Skeletal muscle satellite cell (primary cell): Measurements from ENCODE around the gene SIM1.

Experiments used
- H3K27me3 ChIP-seq: 2 replicates; pipeline ENCODE4 v1.7.0; 2013; ENCODE audit warnings: low read length; ENCODE audit not compliant: control insufficient read depth, insufficient read depth
- H3K36me3 ChIP-seq: 2 replicates; pipeline ENCODE4 v1.7.0; 2013; ENCODE audit warnings: mild to moderate bottlenecking, control low read depth, low read length; ENCODE audit not compliant: insufficient read depth
- H3K4me1 ChIP-seq: 2 replicates; pipeline ENCODE4 v1.7.0; 2013; ENCODE audit warnings: low read length; ENCODE audit not compliant: control insufficient read depth, insufficient read depth
- H3K4me2 ChIP-seq: 2 replicates; pipeline ENCODE4 v1.7.0; 2013; ENCODE audit warnings: mild to moderate bottlenecking, low read length
- H3K4me3 ChIP-seq: 2 replicates; pipeline ENCODE4 v1.7.0; 2013; ENCODE audit warnings: low read length
- H3K9ac ChIP-seq: 2 replicates; pipeline ENCODE4 v1.7.0; 2013; ENCODE audit warnings: mild to moderate bottlenecking, low read depth, low read length, moderate library complexity
- H3K9me3 ChIP-seq: replicated peaks from 2 replicates; pipeline ENCODE4 v1.7.0; 2013; ENCODE audit warnings: mild to moderate bottlenecking, control low read depth, low read length

Gene SIM1

DNA sequence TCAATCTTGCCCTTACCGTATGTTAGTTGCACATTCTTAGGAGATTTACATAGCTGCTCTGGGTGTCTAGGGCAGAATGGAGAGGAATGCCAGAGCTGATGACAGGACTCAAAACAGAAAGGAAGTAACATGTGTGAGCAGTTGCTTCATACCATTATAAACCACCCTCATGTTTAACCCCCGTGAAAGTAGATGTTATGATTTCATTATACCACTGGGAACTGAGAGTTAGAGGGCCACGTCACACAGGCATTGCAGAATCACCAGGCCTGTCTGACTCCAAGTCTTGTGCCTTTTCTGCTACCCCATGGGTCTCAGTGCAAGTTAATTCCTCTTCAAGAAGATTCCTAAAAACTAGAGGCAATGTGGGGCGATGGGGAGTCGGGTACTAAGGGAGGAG is 23.5 kb upstream of the SIM1 start:
- Histone ChIP-seq H3K4me2 (no peak overlapping the region), H3K4me1 (peaks cover 13% of the 10 kb centered on the region), H3K36me3 (no peaks in the 10 kb centered on the region), H3K9me3 (no peaks in the 10 kb centered on the region), H3K4me3 (no peak overlapping the region), H3K27me3 (no peaks in the 10 kb centered on the region), H3K9ac (no peak overlapping the region)

GRCh38 chr6:100487638-100488037 is 22.9 kb upstream of the SIM1 start:
- no peaks in the 10 kb centered on the region for H3K27me3 ChIP-seq
- H3K4me2 ChIP-seq, result no peak overlapping the region
- H3K4me1 ChIP-seq, result peaks cover 13% of the 10 kb centered on the region
- H3K4me3 ChIP-seq, result no peak overlapping the region
- H3K36me3 ChIP-seq, result no peaks in the 10 kb centered on the region
- H3K9me3 ChIP-seq, result no peaks in the 10 kb centered on the region
- no peak overlapping the region for H3K9ac ChIP-seq

GRCh38 chr6:100485268-100485667 is 20.5 kb upstream of the SIM1 start:
- peaks cover 13% of the 10 kb centered on the region for H3K4me1 ChIP-seq
- no peaks in the 10 kb centered on the region for H3K36me3 ChIP-seq
- no peak overlapping the region for H3K4me3 ChIP-seq
- H3K4me2 ChIP-seq, result no peak overlapping the region
- no peaks in the 10 kb centered on the region for H3K27me3 ChIP-seq
- H3K9ac ChIP-seq, result no peak overlapping the region
- no peaks in the 10 kb centered on the region for H3K9me3 ChIP-seq

DNA sequence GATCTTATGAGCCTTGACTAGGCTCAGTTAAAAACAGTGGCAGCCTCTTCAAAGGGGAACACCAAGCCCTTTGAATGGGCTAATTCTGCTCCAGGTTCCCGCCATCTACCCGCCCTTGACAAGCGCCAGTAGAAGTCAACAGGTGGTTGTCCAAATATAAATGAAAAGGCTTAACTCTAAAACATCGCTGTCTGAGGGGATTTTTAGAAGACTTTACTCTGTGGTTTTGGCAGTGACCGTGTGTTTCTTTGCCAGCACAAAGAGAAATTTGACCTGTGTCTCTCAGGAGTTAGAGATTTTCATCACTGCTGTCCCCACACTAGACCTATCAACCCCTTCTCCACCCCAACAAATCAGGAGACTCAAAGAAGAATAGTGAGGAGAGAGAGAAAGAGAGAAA is 19.8 kb upstream of the SIM1 start:
- Histone ChIP-seq H3K27me3 (no peaks in the 10 kb centered on the region), H3K9me3 (no peaks in the 10 kb centered on the region), H3K4me1 (peaks cover 13% of the 10 kb centered on the region), H3K9ac (no peak overlapping the region), H3K4me3 (no peak overlapping the region), H3K36me3 (no peaks in the 10 kb centered on the region), H3K4me2 (no peak overlapping the region)

DNA sequence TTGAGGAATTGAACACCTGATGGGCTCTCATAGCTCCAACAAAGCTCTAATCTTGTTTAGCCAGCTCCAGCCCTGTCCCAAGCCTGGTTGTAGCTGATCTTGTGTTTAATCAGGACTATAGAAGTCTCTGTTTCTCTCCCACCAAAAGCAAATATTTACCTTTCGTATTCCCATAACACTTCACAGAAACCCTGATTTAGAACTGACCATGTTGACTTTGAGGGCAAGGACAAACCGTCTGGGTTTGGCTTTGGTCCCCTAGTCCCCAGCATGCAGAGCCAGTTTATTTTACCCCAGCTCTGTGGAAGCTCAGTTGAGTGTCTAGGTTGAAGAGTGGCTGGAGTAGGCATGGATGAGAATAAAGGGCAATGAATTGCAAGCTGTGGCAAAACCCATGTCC is 18.0 kb upstream of the SIM1 start:
- H3K9me3 ChIP-seq, result no peaks in the 10 kb centered on the region
- no peak overlapping the region for H3K9ac ChIP-seq
- no peak overlapping the region for H3K4me2 ChIP-seq
- H3K36me3 ChIP-seq, result no peaks in the 10 kb centered on the region
- no peak overlapping the region for H3K4me3 ChIP-seq
- no peaks in the 10 kb centered on the region for H3K27me3 ChIP-seq
- peaks cover 6% of the 10 kb centered on the region for H3K4me1 ChIP-seq

DNA sequence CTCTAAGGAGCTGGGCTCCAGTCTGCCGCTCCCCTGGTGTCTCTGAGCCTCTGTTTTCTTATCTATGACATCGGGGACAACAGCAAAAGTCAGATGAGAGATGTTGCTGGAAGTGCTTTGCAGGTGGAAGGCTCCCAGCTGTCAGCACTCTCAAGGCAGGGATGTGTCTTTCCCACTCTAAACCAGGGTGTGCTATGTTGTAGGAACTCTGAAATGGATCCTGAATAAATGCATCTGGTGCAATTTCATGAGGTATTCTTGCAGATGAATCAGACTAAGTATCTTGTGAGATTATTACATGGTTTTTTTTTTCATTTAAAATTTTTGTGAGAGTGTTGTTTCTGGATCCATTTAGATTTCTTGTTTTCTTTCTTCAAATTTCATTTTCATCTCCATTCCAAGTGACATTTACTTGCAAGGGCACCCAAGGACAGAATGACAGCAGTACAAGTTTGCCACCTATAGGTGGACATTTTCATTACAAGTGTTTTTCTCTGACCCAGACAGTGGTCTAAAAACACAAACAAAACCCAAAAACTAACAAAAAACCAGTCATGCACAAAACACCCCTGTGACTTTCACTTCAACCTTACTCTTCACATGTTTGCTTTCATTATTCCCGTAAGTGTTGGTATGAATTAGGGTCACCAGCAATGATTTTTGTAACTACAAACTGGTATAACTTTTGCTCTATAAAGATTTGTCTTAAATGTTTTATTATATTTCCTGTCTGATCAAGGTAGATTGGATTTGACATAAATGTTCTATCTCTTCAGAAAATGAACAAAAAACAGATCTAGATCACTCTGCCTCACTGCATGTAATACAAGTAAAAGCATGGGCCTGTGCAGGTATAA is 14.7 kb upstream of the SIM1 start:
- H3K9ac ChIP-seq, result no peak overlapping the region
- H3K27me3 ChIP-seq, result no peaks in the 10 kb centered on the region
- H3K9me3 ChIP-seq, result no peaks in the 10 kb centered on the region

GRCh38 chr6:100475554-100476320 is 11.0 kb upstream of the SIM1 start:
- H3K4me3 ChIP-seq, result no peak overlapping the region
- no peaks in the 10 kb centered on the region for H3K27me3 ChIP-seq
- H3K4me2 ChIP-seq, result no peak overlapping the region
- H3K9me3 ChIP-seq, result no peaks in the 10 kb centered on the region
- peaks cover 10% of the 10 kb centered on the region for H3K4me1 ChIP-seq
- no peaks in the 10 kb centered on the region for H3K36me3 ChIP-seq
- H3K9ac ChIP-seq, result no peak overlapping the region

More for the DNA sequence above, 14.7 kb upstream of the SIM1 start:
- H3K4me1 ChIP-seq, result peaks cover 6% of the 10 kb centered on the region
- no peaks in the 10 kb centered on the region for H3K36me3 ChIP-seq
- H3K4me2 ChIP-seq, result no peak overlapping the region
- no peak overlapping the region for H3K4me3 ChIP-seq

DNA sequence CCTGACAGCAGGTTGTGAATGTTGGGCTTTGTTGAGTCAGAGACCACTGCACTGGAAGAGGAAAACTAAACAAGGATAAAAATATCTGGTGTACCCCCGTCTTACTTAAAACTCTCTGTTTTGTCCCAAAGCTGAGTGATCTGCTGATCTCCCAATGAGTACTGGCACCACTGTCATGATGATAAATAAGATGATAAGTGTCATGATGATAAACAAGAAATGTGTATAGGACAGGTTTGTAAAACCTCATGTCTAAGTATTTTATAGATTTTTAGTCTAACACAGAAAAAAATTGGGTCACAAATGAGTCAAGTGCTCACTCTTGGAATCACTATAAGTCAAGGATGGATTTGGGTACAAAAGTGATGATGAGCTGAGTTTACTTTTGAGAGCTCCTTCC is 8.5 kb upstream of the SIM1 start:
- no peak overlapping the region for H3K4me2 ChIP-seq
- H3K36me3 ChIP-seq, result no peaks in the 10 kb centered on the region
- H3K27me3 ChIP-seq, result no peaks in the 10 kb centered on the region
- H3K4me1 ChIP-seq, result peaks cover 10% of the 10 kb centered on the region
- no peaks in the 10 kb centered on the region for H3K9me3 ChIP-seq
- no peak overlapping the region for H3K9ac ChIP-seq
- H3K4me3 ChIP-seq, result no peak overlapping the region

- Histone ChIP-seq H3K36me3 (no peaks in the 10 kb centered on the region), H3K4me1 (peaks cover 10% of the 10 kb centered on the region), H3K9me3 (no peaks in the 10 kb centered on the region), H3K4me2 (no peak overlapping the region), H3K9ac (no peak overlapping the region), H3K27me3 (no peaks in the 10 kb centered on the region), H3K4me3 (no peak overlapping the region)
Observed at GRCh38 chr6:100472674-100473073, 8.0 kb upstream of the SIM1 start.

DNA sequence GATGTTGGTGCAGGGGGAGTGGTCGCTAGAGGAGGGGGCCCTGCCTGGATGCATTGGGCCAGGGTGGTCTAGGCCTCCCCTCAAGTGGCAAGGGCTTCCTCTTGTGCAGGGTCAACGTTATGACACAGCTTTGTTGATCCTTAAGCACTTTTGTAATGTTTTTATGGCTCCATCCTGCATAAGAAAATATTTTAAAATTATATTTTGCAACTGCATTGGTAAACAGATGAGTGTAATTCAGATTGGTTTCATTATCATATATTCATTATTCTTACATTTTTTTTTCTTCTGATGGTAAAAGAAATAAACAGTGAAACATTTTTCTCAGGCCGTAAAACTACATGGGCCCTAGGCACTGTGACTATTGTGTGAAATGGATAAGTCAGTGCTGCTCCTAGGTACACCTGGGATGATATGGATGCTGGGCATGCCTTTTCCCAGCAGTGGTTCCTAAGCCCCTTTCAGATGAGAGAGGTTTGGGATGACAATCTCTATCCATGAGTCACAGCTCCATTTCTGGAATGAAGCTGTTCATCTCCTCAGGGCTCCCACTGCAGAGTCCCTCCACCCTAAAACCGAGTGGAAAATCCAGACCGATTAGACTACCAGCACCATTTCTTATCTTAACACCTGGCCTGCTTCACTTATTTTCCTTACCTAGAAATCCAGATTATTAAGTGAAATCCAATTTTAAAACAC is 5.8 kb upstream of the SIM1 start:
- Histone ChIP-seq H3K9me3 (no peaks in the 10 kb centered on the region), H3K4me1 (peaks cover 11% of the 10 kb centered on the region), H3K4me2 (no peak overlapping the region), H3K9ac (no peak overlapping the region), H3K27me3 (no peaks in the 10 kb centered on the region), H3K4me3 (no peak overlapping the region), H3K36me3 (no peaks in the 10 kb centered on the region)

DNA sequence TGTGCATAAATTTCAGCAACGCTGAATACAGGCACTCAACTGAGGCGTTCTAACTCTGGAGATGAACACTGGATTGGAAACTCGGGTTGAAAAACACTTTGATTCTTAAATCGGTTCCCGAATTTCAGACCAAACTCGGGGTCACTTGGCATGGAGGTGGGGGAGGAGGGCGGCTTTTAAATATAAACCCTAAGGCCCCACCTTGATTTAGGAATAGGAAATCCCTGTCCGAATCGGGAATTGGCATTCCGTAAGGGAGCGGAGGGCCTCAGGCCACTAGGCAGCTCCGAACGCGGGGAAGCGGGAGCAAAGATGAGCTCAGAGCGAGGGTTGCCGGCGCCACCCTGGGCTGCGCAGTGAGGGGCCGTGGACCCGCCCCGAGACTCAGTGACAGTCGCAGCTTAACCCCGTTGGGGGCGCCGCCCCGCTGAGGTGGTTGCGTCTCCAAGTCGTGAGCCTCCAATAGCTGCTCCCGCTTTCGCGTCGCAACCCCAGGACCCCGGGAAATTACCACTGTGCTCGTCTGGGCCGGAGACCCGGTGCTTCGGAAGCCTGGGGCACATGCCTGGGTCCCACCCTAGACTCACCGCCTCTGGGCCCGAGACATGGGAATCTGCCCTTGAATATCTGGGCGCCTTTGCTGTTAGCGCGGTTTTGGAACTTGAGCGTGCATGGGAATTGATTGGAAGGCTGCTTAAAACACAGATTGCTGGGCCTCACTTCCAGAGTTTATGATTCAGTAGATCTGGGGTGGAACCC is 4.6 kb upstream of the SIM1 start:
- Histone ChIP-seq H3K27me3 (no peaks in the 10 kb centered on the region), H3K4me1 (peaks cover 11% of the 10 kb centered on the region), H3K9ac (no peak overlapping the region), H3K36me3 (no peaks in the 10 kb centered on the region), H3K9me3 (no peaks in the 10 kb centered on the region), H3K4me2 (no peak overlapping the region), H3K4me3 (no peak overlapping the region)
